GM21619 (cell line): ENCODE measurements around the gene FCRL6.
A peak's percentile ranks its signal among the peaks of the same experiment; 100 is the strongest.

Experiments
- ATAC-seq: cut with Tn5 transposase; IDR thresholded peaks from one replicate; pipeline ENCODE4 v1.9.1; 2021; ENCODE audit not compliant: unreplicated experiment

The FCRL6 gene

DNA sequence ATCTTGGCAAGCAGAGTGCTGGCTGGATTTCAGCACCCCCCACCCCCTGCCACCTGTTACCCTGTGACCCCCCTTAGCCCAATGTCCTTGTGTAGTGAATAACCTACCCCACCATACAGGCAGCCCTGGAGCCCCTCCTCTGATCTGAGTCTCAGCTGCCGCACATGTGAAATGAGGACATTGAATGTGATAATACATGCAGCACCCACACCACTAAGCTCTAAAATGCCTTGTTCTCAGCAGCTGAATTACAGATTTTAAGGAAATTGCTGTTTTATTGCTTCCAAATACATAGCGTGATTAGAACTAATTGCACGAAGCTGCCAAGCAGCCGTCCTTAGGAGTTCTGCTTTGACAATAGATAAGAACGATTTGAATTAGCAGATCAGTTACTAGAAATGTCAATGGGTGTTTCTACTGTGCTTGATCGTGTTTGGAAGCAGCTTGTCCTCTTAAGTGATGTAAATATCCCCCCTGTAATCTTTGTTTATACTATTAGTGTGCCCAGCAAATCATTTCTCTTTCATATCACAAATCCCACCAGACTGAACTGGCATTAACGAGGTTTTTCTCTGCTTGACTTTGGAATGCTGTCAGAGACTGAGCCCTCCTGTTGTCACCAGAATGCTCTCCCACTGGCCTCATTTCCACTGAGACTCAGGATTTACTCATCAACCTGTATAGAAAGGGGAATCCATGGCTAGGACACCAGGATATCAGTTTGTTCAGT, 29.4 kb downstream of the FCRL6 start:
- no peak for ATAC-seq

DNA sequence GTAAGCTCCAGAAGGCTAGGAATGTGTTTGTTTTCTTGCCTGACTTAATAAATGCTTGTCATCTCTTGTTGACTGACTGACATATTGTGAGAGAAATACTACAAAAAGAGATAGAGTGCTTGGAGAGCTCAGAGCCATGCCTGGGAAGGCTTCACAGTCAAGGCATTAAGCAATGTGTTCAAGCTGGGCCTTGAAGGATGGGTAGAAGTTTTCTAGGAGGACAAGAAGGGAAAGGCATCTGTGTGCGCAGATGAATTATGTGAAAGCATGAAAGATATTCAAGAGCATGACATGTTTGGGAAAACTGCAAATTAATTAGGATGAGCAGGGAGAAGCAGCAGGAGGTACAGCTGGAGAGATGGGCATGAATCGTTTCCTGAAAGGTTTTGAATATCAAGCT, 30.1 kb downstream of the FCRL6 start:
- ATAC-seq: no peak

- no peak for ATAC-seq
Observed at GRCh38 chr1:159835356-159835755, 33.2 kb downstream of the FCRL6 start.

GRCh38 chr1:159835862-159836525, 33.8 kb downstream of the FCRL6 start:
- no peak for ATAC-seq

GRCh38 chr1:159838715-159839114, 36.6 kb downstream of the FCRL6 start:
- peak; percentile 67 for ATAC-seq

DNA sequence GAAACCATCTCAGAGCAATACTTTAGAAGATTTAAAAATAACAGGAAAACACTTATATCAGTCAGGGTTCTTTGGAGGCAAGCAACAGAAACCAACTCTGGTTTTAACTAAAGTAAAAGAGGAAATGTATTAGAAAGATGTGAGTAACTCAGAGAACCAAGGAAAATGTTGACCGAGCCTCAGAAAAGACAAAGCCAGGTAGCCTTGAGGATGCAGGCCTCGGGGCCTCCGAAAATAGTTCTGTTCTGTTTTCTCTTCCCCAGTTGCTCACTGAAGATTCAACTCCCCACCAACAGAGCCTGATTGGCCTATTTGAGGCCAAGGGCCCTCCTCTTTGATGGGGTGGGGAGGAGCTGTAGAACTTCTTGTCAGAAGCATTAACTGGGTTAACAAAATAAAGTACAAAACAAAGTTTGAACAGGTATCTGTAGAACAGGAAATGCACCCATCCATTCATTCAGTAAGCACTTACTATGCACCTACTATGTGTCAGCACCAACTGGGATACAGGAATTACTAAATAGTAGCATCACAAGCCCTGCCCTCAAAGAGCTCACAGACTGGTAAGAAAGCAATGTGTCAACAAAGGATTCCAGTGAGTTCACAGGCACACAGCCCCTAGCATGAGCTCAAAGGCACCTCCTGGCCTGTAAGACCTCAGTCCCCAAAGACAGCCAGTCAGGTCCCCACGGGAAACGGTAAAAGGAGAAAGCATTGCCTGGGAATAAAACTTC, 37.1 kb downstream of the FCRL6 start:
- ATAC-seq: peak; percentile 75

DNA sequence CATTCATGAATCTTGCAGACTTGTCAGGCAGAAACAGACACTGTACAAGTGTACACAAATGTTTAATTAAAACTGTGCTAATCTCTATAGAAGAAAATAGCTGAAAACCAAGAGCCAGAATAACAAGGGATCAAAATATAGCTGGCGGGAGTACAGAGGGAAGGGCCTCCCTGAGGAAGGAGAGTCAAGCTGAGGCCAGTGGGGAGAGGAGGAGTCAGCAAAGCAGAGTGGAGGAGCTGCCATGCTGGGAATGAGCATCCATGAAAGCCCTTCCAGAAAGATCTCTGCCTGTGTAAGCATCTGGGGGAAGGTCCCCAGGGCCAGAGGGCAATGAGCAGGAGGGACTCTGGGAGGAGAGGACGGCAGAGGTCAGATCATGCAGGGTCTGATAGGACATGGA, 39.6 kb downstream of the FCRL6 start:
- no peak for ATAC-seq

DNA sequence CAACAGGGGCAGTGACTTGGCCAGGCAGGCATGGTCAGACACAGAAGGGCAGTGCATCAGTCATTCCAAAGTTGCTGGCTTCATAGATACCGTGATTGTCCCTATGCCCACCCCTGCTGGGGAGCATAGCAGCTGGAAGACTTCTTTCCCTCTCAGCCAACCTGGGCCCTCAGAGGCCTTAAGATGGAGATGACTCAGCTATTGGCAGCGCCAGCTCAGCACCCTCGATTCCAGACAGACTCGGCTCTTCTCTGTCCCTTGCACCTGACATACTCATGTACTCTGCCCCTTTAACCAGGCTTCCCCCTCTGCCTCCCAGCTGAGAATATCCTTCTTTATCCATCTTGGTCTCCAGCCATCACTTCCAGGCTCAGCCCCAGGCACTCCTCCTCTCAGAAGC, 41.3 kb downstream of the FCRL6 start:
- no peak for ATAC-seq

GRCh38 chr1:159845751-159846629, 43.8 kb downstream of the FCRL6 start:
- ATAC-seq: no peak

DNA sequence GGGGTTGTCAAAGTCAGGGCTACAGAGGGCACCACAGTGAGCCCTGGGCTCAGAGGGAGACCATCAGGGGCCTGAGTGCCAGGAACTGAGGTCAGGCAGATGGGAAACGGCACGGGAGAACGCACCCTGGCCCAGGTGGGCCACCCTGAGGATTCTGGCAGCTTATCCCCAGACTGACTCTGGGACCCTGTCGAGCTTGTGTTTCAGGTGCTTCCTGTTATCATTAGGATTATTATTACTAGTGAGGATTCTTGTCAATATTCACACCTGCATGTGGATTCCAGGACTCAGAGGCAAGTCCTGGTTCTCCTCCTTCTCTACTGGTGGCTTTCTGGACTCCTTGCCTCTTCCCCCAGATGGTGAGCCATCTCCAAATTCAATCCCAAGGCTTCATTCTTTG, 45.1 kb downstream of the FCRL6 start:
- ATAC-seq: no peak

GRCh38 chr1:159848326-159848725, 46.2 kb downstream of the FCRL6 start:
- no peak for ATAC-seq

GRCh38 chr1:159849626-159850366, 47.6 kb downstream of the FCRL6 start:
- no peak for ATAC-seq

GRCh38 chr1:159851407-159851806, 49.2 kb downstream of the FCRL6 start:
- no peak for ATAC-seq

DNA sequence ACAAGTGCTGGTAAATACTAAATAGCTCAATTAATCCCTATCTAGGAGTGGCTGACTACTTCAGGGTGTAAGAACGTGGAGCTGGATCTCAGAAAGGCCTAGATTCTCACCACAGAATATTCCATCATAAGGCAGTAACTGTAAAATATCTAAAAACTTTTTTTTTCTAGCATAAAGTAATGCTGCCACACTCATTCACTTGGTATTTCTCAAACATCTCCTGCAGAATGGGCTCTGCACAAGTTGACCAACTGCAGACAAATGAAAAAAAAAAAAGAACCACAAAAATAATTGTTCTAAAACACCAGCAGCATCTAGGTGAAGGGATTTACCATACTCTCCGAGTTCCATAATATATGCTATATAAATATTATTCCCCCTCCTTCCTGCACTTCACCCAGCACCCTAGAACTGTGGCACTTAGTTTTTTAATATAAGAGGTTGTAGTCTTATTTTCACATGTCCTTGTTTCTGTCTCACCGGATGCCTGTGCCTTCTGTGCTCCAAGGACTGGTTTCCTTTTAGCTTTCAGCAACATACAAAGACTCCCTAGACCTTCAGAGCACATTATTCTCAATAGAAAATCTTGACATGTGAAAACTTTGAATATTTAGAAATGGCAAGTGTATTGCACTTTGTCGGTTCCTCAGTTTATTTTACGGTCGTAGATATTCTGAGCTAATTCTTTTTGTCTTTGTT, 51.4 kb downstream of the FCRL6 start:
- ATAC-seq: no peak

- peak; percentile 5 for ATAC-seq
Observed at GRCh38 chr1:159854116-159854692, 52.0 kb downstream of the FCRL6 start.

- ATAC-seq: peak; percentile 84
Observed at GRCh38 chr1:159854693-159855192, 52.6 kb downstream of the FCRL6 start.

DNA sequence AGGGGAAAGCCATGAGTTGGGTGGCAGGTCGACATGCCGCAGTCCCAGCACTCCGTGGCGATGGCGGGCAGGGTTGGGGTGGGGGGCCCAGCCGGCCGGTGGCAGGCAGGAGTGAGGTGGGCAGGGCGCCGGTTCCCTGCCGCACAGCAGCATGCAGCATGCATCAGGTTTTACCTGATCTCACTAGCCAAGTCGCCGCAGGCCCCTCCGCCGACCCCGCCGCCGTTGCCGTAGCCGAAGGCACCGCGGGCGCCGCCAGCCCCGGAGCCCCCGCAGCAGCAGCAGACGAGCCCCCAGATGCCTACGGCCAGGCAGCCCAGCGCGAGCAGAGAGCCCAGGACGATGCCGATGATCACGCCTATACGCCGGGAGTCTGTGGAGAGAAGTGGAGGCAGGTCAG, 53.5 kb downstream of the FCRL6 start:
- ATAC-seq: no peak

- ATAC-seq: no peak
Observed at GRCh38 chr1:159856576-159856975, 54.4 kb downstream of the FCRL6 start.

- no peak for ATAC-seq
Observed at GRCh38 chr1:159857889-159858288, 55.7 kb downstream of the FCRL6 start.
